Esophagus squamous epithelium (tissue), 5 donors: ENCODE results near the gene ACSM4. TPM values are rescaled to one million over a fixed set of nuclear protein-coding genes. Genes with fewer than 3 reads are reported as not detected.

Experiments
- DNase-seq: peaks from one replicate; lab custom pipeline; 2025; lab: John Stamatoyannopoulos, UW
- H3K27ac ChIP-seq, 4 donors: fragments of 200-600 bp; sonication (generic); one replicate each; pipeline ENCODE4 v1.5.1; 2016 to 2019; ENCODE audit warnings: mild to moderate bottlenecking in 1 of 4
- H3K27me3 ChIP-seq, 4 donors: fragments of 200-600 bp; sonication (generic); 1 replicate in 3 of 4; 2 replicates in 1 of 4; pipeline versions ENCODE4 v1.5.1 to v1.6.0; 2017 to 2021; ENCODE audit warnings: antibody characterized with exemption in 1 of 4
- H3K36me3 ChIP-seq, 3 donors: fragments of 200-600 bp; sonication (generic); one replicate each; pipeline ENCODE4 v1.5.1; 2016 to 2019
- H3K4me1 ChIP-seq, 3 donors: fragments of 200-600 bp; sonication (generic); one replicate each; pipeline ENCODE4 v1.5.1; 2017 to 2019
- H3K4me3 ChIP-seq, 4 donors: fragments of 200-600 bp; sonication (generic); 1 replicate in 3 of 4; 2 replicates in 1 of 4; pipeline ENCODE4 v1.5.1; 2016 to 2019; ENCODE audit warnings: mild to moderate bottlenecking in 2 of 4, moderate library complexity in 1 of 4
- H3K9me3 ChIP-seq, 3 donors: fragments of 200-600 bp; sonication (generic); one replicate each; pipeline ENCODE4 v1.5.1; 2016 to 2019
- POLR2A ChIP-seq, 4 donors: fragments of 450-650 bp; IDR thresholded peaks; one replicate each; pipeline ENCODE4 v1.6.1; 2017; ENCODE audit warnings: antibody characterized with exemption in 4 of 4, mild to moderate bottlenecking in 4 of 4, moderate library complexity in 3 of 4
- WGBS, 2 donors: methylation state at CpG; one replicate each; pipeline ENCODE4 v1.1.5; 2018; 5-methylcytosine and 5-hydroxymethylcytosine counted together
- intact Hi-C: fragments of 100-400 bp; cut with DNase I; formaldehyde crosslinking; loops from one replicate; pipeline ENCODE4 v1.15.0; 2022
- total RNA-seq, 4 donors: library from RNA; depleted of rRNA; stranded (reverse); fragments of >200 nt; gene quantifications; one replicate each; pipeline ENCODE4 v1.1.0, GENCODE V29; 2016
- TF ChIP-seq, protein P1 (sequence below), 6 experiments: fragments of 450-650 bp in 4 of 6; fragments of 200-600 bp in 2 of 6; sonication (generic) in 2 of 6; IDR thresholded peaks; one replicate each; pipeline ENCODE4 v1.5.1; 2016 to 2019; ENCODE audit warnings: antibody characterized with exemption in 6 of 6, mild to moderate bottlenecking in 4 of 6, moderate library complexity in 4 of 6
- donor health status: DM: yes; HTN: yes; CAD: no.

ACSM4 gene
- total RNA-seq, 4 donors from 2014 or later: not detected

DNA sequence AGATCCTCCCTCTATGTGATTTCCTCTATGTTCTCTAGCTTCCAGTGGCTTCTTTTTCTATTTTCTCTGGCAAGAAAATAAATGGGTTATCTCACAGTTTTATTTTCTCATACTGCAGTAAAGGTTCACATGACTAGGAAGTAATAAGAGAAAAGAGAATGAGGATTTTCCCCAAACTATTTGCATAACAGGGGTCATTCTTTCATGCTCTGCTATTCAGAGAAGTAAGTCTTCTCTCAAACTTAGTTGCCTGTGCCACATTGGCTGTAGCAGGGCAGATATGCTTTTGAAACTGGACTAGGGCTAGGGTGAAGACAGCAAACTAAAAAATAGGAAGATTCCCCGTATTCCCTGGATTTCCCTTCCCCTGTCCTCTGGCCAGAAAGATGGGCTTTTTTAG, 57.4 kb downstream of the ACSM4 start:
- no peak overlapping the region for H3K27ac ChIP-seq
- H3K4me1 ChIP-seq: no peaks in the 10 kb centered on the region
- H3K27me3 ChIP-seq: no peaks in the 10 kb centered on the region
- 50 to 73% methylated on average over 1 of the region's 1 CpG for WGBS, 2 donors
- no peak for DNase-seq
- TF ChIP-seq, protein P1, sequence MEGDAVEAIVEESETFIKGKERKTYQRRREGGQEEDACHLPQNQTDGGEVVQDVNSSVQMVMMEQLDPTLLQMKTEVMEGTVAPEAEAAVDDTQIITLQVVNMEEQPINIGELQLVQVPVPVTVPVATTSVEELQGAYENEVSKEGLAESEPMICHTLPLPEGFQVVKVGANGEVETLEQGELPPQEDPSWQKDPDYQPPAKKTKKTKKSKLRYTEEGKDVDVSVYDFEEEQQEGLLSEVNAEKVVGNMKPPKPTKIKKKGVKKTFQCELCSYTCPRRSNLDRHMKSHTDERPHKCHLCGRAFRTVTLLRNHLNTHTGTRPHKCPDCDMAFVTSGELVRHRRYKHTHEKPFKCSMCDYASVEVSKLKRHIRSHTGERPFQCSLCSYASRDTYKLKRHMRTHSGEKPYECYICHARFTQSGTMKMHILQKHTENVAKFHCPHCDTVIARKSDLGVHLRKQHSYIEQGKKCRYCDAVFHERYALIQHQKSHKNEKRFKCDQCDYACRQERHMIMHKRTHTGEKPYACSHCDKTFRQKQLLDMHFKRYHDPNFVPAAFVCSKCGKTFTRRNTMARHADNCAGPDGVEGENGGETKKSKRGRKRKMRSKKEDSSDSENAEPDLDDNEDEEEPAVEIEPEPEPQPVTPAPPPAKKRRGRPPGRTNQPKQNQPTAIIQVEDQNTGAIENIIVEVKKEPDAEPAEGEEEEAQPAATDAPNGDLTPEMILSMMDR (IDR thresholded peaks at IDR 0.05): no peak
- no peak for TF ChIP-seq POLR2A (IDR thresholded peaks at IDR 0.05)
- H3K36me3 ChIP-seq: no peaks in the 10 kb centered on the region
- H3K9me3 ChIP-seq: no peaks in the 10 kb centered on the region
- intact Hi-C loops: no loop called here
- H3K4me3 ChIP-seq: no peak overlapping the region

DNA sequence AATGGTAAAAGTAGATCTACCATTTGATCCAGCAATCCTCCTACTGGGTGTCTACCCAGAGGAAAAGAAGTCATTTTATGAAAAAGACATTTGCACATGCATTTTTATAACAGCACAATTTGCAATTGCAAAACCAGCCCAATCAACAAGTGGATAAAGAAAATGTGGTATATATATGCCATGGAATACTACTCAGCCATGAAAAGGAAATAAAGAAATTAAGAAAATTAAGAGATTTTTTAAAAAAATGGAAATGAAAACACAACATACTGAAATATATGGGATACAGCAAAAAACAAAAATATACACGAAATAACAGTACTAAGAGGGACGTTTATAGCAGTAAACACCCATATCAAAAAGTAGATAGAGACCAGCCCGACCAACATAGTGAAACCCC, 58.9 kb downstream of the ACSM4 start:
- no peak overlapping the region for H3K27ac ChIP-seq
- no peaks in the 10 kb centered on the region for H3K36me3 ChIP-seq
- no peak for DNase-seq
- H3K4me3 ChIP-seq: no peak overlapping the region
- intact Hi-C loops: no loop called here
- H3K9me3 ChIP-seq: no peaks in the 10 kb centered on the region
- no peaks in the 10 kb centered on the region for H3K27me3 ChIP-seq
- WGBS, 2 donors: 74 to 75% methylated on average over 3 of the region's 3 CpGs
- no peak for TF ChIP-seq POLR2A (IDR thresholded peaks at IDR 0.05)
- TF ChIP-seq, protein P1 (IDR thresholded peaks at IDR 0.05): no peak
- H3K4me1 ChIP-seq: no peaks in the 10 kb centered on the region

- Histone ChIP-seq H3K27ac (no peak overlapping the region), H3K27me3 (no peaks in the 10 kb centered on the region), H3K36me3 (no peaks in the 10 kb centered on the region), H3K4me1 (no peaks in the 10 kb centered on the region), H3K4me3 (no peak overlapping the region), H3K9me3 (no peaks in the 10 kb centered on the region)
- TF ChIP-seq, protein P1 (IDR thresholded peaks at IDR 0.05): no peak
- no peak for TF ChIP-seq POLR2A (IDR thresholded peaks at IDR 0.05)
- no peak for DNase-seq
- intact Hi-C loops: no loop called here
- WGBS, 2 donors: 55 to 81% methylated on average over 4 to 10 of the region's 10 CpGs
Observed at GRCh38 chr12:7369274-7369729, 65.4 kb downstream of the ACSM4 start.

- DNase-seq: no peak
- no peak overlapping the region for H3K4me3 ChIP-seq
- no peaks in the 10 kb centered on the region for H3K36me3 ChIP-seq
- H3K27ac ChIP-seq: no peak overlapping the region
- H3K27me3 ChIP-seq: no peaks in the 10 kb centered on the region
- WGBS, 2 donors: 58 to 97% methylated on average over 5 of the region's 6 CpGs
- H3K9me3 ChIP-seq: no peaks in the 10 kb centered on the region
- no peak for TF ChIP-seq POLR2A (IDR thresholded peaks at IDR 0.05)
- TF ChIP-seq, protein P1 (IDR thresholded peaks at IDR 0.05): no peak
- H3K4me1 ChIP-seq: no peaks in the 10 kb centered on the region
- intact Hi-C loops: no loop called here
Observed at GRCh38 chr12:7373226-7373625, 69.4 kb downstream of the ACSM4 start.

GRCh38 chr12:7374423-7375144, 70.7 kb downstream of the ACSM4 start:
- intact Hi-C loops: no loop called here
- Histone ChIP-seq H3K4me3 (no peak overlapping the region), H3K9me3 (no peaks in the 10 kb centered on the region), H3K27ac (no peak overlapping the region), H3K27me3 (no peaks in the 10 kb centered on the region), H3K4me1 (no peaks in the 10 kb centered on the region), H3K36me3 (no peaks in the 10 kb centered on the region)
- 39 to 41% methylated on average over 12 to 17 of the region's 17 CpGs for WGBS, 2 donors
- DNase-seq: no peak
- no peak for TF ChIP-seq POLR2A (IDR thresholded peaks at IDR 0.05)
- TF ChIP-seq, protein P1 (IDR thresholded peaks at IDR 0.05): peak in 2 of 6 experiments; percentile 9 to 31
